HG02588 (cell line): Measurements from ENCODE around the gene SAMD4A.
A peak's percentile ranks its signal among the peaks of the same experiment; 100 is the strongest.

Experiments
- ATAC-seq: cut with Tn5 transposase; IDR thresholded peaks from one replicate; pipeline ENCODE4 v1.9.1; 2021; ENCODE audit warnings: mild to moderate bottlenecking, moderate library complexity; ENCODE audit not compliant: unreplicated experiment

SAMD4A gene

GRCh38 chr14:54775486-54776140 is 208.7 kb downstream of the SAMD4A start:
- no peak for ATAC-seq

DNA sequence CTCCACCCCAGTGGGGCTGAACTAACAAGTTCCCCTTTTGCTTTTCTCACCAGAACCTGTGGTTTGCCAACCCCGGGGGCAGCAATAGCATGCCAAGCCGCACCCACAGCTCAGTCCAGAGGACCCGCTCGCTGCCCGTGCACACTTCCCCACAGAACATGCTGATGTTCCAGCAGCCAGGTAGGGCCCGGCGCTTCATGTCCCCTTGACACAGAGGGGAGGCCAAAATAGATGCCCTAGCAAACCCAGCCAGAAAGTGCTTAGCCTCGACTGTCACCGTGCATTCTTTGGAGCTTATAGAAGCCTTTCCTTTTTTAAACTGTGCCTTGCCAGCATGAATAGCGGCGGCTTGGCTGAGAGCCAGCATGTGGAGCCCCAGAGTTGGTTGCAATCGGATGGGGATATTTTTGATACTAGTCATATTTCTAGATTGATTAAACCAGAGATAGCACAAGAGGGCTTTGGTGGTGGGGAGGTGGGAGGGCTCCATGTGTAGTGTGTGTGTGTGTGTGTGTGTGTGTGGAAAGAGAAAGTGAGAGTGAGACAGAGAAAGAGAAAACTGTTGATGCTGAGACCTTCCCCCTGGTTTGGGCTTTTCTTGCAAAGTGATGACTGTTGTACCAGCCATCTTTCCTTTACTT is 209.6 kb downstream of the SAMD4A start:
- ATAC-seq, result no peak

DNA sequence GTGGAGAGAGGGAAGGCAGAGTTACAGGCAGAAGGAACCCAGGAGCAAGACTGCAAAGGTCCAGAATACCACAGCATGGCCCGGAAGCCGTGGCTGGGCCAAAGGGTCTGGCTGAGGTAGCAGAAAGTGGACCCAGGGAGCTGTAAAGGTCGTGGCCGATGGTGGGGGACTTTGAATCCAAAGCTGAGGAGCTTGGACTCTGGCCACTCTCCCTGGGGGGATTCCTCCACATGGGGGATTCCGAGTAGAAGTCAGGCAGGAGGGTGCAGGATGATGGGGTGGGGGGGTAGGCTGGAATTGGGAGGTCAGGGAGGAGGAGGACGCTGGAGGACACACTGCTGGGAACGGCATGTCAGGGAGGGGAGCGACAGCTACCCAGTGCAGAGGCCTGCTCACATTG is 210.5 kb downstream of the SAMD4A start:
- no peak for ATAC-seq

- no peak for ATAC-seq
Measured at GRCh38 chr14:54778618-54779345, 211.9 kb downstream of the SAMD4A start.

DNA sequence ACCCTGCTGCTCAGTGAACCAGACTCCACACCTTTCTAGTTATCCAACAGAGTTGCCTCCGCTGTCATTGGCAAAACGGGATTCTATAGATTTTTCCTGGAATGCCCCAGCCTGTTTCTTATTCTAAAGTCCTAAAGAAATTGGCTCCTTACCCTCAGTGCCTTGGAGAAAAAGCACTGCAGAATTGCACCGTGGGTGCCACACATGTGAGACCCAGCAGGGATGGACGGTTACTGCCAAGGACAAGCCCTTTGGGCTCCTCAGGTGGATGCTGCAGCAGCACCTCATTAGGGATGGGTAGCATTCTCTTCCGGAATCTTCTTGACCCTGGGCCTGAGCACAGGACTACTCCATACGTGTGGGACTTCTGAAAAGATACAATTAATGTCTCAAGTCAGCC is 214.2 kb downstream of the SAMD4A start:
- ATAC-seq, result no peak

DNA sequence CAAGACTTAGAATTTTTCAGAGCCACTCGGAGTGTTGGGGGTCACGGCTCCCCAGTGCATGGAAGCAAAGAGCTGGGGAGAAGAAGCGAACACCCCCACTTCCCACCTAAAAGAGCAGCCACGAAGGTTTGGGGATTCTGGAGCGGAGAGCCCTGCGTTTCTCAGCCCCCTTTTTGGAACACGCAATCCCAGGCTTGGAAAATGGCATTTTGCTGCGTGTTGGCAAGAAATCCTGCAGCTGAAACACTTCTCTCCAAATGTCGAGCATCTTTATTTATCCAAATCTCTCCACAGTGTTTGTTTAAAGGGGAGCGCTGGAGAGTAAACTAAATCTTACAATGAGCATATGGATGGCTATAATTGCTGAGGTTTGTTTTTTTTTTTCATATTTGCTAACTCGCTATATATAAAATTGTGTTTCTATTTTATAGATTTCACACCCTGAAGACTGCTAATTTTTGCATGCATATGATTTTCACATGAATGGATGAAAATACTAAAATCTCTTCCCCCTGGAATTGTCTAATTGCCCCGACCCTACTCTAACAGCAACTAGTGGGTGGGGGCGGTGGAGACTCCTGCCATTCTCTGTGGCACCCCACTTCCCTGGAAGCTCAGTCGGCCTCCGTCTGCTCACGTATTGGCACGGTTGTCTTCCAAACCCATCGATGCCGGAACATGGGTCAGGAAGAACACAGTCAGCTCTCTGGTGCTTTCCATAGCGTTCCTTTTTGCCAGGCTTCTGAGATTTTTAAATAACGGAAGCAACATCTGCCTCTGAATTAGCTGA is 215.2 kb downstream of the SAMD4A start:
- ATAC-seq, result no peak

- ATAC-seq, result peak; percentile 89
Measured at GRCh38 chr14:54782751-54783659, 216.1 kb downstream of the SAMD4A start.

DNA sequence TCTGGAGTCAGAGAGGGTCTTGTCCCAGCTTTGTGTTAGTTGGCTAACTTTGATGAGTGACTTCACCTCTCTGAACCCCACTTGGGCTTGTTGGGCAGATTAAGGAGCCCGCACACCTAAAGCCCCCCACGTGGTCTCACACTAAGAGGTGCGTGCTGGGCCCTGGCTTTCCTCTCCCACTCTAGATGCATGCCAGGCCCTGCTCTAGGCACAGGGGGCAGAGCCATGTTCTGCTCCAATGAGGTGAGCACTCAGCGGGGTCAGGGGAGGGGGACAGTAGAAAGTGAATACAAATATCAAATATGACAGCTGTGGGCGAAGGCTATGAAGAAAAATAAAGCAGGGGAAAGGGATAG is 216.7 kb downstream of the SAMD4A start:
- ATAC-seq, result no peak

DNA sequence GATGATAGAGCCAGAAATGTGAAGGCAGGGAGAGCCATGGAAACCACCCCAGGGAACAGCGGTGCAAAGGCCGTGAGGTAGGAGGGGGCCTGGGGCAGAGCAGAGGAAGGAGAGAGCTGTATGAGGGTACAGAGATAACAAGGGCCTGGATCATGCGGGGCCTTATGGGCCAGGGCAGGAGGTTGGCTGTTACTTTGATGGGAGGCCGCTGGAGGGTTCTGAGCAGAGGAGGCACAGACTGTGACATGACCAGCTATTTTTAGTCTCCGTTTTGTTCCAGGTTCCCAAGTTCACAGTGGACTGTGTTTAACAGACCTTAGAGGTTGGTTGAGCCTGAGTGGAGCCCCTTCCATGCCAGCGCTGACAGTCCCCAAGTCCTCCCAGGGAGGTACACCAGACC is 217.1 kb downstream of the SAMD4A start:
- no peak for ATAC-seq

DNA sequence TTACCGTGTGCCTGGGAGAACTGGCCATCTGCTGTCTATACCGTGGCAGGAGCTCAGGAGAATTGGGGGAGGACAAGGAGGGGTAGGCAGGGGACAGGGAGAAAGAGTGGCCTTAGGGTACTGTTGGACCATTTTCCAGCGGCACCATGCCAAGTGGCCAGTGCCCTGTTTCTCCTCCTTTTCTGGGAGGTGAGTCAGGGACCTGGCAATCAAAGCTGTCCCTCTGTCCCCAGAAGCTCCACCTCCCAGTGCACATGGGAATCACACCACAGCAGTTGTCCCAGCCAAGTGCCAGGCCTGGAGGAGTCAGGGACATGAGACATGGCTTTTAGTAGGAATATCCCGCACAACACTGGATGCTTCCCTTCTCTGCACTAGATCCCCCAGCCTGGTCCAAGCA is 217.7 kb downstream of the SAMD4A start:
- no peak for ATAC-seq

DNA sequence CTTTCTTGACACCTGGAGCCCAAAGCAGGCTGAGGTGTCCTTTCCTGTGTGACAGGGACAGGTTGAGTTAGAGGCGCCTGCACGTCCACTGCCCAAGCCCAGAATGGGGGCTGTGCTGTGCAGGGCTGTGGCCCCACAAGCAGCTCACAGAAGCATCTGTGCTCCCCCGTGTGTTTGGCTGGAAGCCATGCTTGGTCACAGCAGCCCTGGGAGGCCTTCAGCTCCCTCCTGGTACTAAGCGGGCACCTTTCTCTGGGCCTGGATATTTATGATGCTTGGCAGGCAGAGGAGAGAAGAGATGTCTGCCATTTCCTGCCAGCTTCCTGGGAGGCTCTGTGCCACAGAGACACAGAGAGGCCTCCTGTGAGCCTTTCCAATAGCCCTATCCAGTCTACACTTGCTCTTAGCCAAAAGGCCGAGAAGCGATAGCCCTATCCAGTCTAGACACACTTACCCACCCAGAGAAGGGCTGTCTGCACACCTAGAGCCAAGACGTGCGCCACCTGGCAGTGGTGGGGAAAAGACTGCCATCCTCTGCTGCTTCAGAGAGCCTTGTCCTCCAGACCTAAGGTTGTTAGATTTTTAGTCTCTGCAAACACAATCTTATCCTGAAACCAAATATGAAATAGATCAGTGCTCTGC is 218.3 kb downstream of the SAMD4A start:
- ATAC-seq, result no peak

GRCh38 chr14:54785778-54786770 is 219.1 kb downstream of the SAMD4A start:
- no peak for ATAC-seq

- no peak for ATAC-seq
Measured at GRCh38 chr14:54786838-54787237, 219.9 kb downstream of the SAMD4A start.

- no peak for ATAC-seq
Measured at GRCh38 chr14:54787261-54787660, 220.3 kb downstream of the SAMD4A start.

DNA sequence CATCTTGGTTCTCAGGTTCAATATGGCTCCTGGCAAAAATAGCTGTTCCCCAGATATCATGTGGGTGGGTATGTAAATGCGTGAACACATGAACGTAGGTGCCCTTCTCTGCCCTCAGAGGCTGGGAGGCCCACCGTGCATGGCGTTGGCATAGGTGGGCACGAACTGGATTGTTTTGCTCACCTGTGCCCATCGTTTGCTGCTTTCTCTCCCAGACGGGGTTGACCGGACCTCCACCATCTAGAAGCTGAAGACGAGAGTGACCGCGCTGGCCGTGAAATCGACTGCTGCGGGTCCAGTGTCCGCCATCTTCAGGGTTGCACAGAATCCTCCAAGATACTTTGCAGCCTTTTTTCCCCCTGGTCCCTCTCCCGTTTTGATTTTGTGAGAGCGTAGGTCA is 221.8 kb downstream of the SAMD4A start:
- ATAC-seq, result no peak

- ATAC-seq, result no peak
Measured at GRCh38 chr14:54789166-54789565, 222.2 kb downstream of the SAMD4A start.

DNA sequence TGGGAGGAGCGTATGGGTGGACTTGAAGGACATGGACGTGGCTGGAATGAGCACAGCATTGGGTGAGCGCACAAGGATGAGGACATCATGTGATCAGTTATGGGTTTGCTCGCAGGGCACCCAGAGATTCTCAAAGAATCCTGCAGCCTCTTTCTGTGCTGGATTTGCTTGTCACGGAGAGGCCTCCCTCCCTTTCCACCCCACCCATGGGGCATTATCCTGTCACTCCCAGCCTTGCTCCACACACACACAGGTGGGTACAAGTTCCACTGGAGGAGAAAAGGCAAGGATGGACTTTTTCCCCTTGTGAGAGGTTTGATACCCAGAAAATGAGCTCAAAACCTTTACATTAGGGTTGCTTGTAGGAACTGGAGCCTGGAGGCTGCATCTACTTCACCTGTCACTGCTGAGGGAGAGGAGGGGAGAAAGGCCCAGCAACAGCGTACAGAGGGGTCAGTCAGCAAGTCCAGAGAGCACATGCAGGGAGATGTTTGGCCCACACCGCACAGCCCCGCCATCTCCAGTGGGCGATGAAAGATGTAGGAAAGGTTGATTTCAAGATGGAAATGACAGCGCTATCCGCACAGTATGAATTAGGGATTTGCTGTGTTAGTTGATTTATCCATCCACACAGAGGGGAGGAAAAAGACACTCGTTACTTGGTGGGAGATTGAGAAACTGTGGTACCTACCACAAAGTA is 223.0 kb downstream of the SAMD4A start:
- no peak for ATAC-seq

GRCh38 chr14:54791001-54791400 is 224.1 kb downstream of the SAMD4A start:
- ATAC-seq, result no peak
